Astrocyte (in vitro differentiated cells and primary cell): Measurements from ENCODE around the gene MMP28. TPM values are rescaled to one million over a fixed set of nuclear protein-coding genes. Genes with fewer than 3 reads are reported as not detected.

Experiments used
- DNase-seq: peaks from one replicate; pipeline ENCODE4 v3.0.0-alpha.2; 2010; ENCODE audit warnings: low read depth
- FAIRE-seq: peaks from 2 replicates; lab custom pipeline; 2011; peaks lifted over from hg19 to GRCh38; lab: Jason Lieb, UNC
- H2AFZ ChIP-seq: 2 replicates; pipeline ENCODE4 v1.6.0; 2012; ENCODE audit warnings: low read depth, low read length, inconsistent platforms
- H3K27ac ChIP-seq: 2 replicates; pipeline ENCODE4 v1.5.1; 2011; ENCODE audit warnings: low read depth, low read length, inconsistent platforms
- H3K27me3 ChIP-seq: 2 replicates; pipeline ENCODE4 v1.6.0; 2011; ENCODE audit warnings: low read length, inconsistent platforms; ENCODE audit not compliant: insufficient read depth
- H3K36me3 ChIP-seq: 2 replicates; pipeline ENCODE4 v1.5.1; 2011; ENCODE audit warnings: low read length, inconsistent platforms; ENCODE audit not compliant: insufficient read depth
- H3K4me1 ChIP-seq: 2 replicates; pipeline ENCODE4 v1.5.1; 2011; ENCODE audit warnings: low read length, inconsistent platforms; ENCODE audit not compliant: insufficient read depth
- H3K4me2 ChIP-seq: 2 replicates; pipeline ENCODE4 v1.6.0; 2012; ENCODE audit warnings: low read length, inconsistent platforms
- H3K4me3 ChIP-seq: 2 replicates; pipeline ENCODE4 v1.5.1; 2011; ENCODE audit warnings: low read depth, mild to moderate bottlenecking, low read length, inconsistent platforms; ENCODE audit not compliant: insufficient read depth
- H3K79me2 ChIP-seq: 2 replicates; pipeline ENCODE4 v1.6.0; 2012; ENCODE audit warnings: mild to moderate bottlenecking, low read length, inconsistent platforms; ENCODE audit not compliant: insufficient read depth
- H3K9ac ChIP-seq: 2 replicates; pipeline ENCODE4 v1.6.0; 2012; ENCODE audit warnings: mild to moderate bottlenecking, low read length, inconsistent platforms
- H3K9me3 ChIP-seq: 2 replicates; pipeline ENCODE4 v1.5.1; 2012; ENCODE audit warnings: low read depth, mild to moderate bottlenecking, low read length, inconsistent platforms; ENCODE audit not compliant: insufficient read depth
- H4K20me1 ChIP-seq: 2 replicates; pipeline ENCODE4 v1.6.0; 2012; ENCODE audit warnings: low read length, inconsistent platforms; ENCODE audit not compliant: insufficient read depth
- H3K27ac Mint-ChIP-seq: one replicate; pipeline ENCODE4 v1.8.0; 2021; ENCODE audit warnings: mild to moderate bottlenecking, mixed read lengths; ENCODE audit not compliant: unreplicated experiment
- H3K27me3 Mint-ChIP-seq: one replicate; pipeline ENCODE4 v1.8.0; 2021; ENCODE audit warnings: low read depth, mixed read lengths; ENCODE audit not compliant: unreplicated experiment
- H3K36me3 Mint-ChIP-seq: one replicate; pipeline ENCODE4 v1.8.0; 2021; ENCODE audit warnings: low read depth, mixed read lengths; ENCODE audit not compliant: unreplicated experiment
- H3K4me1 Mint-ChIP-seq: one replicate; pipeline ENCODE4 v1.8.0; 2021; ENCODE audit warnings: low read depth, mixed read lengths; ENCODE audit not compliant: unreplicated experiment
- H3K4me3 Mint-ChIP-seq: one replicate; pipeline ENCODE4 v1.8.0; 2021; ENCODE audit warnings: mild to moderate bottlenecking, moderate library complexity, mixed read lengths; ENCODE audit not compliant: unreplicated experiment
- H3K9me3 Mint-ChIP-seq: one replicate; pipeline ENCODE4 v1.8.0; 2021; ENCODE audit warnings: mild to moderate bottlenecking, mixed read lengths; ENCODE audit not compliant: unreplicated experiment
- EZH2 ChIP-seq: IDR thresholded peaks from 2 replicates; pipeline ENCODE4 v1.6.1; 2012; ENCODE audit warnings: mild to moderate bottlenecking, low read length, inconsistent platforms; ENCODE audit not compliant: insufficient read depth
- total RNA-seq: library from RNA; stranded (reverse); gene quantifications from 2 replicates; pipeline ENCODE4 v1.2.1, GENCODE V29; 2021
- TF ChIP-seq, protein P1 (sequence below): IDR thresholded peaks from 2 replicates; pipeline ENCODE4 v1.5.1; 2011; ENCODE audit warnings: low read depth, mild to moderate bottlenecking, inconsistent platforms, low read length, moderate library complexity; ENCODE audit not compliant: insufficient read depth

Gene MMP28
- total RNA-seq, 1 donor from 2014 or later, result 1.2 TPM

DNA sequence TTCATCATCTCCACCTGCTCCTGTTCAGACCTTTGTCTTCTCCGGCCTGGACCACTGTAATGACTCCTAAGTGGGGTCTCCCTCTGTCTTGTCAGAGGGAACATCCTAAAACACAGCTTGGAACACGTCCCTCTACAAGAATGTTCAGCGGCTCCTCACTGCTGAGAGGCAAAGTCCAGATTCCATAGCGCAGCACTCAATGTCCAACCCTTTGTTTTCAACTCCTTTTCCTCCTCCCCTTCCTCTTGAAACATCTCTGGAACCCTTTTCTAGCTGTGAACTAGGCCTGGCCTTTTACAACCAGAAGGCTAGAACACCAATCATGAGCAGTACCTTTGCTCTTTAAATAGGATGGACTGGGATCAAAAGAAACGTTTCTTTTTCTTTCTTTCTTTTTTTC lies 33.8 kb downstream of the MMP28 start:
- H3K4me3 ChIP-seq, result no peak overlapping the region
- FAIRE-seq (no peak), DNase-seq (no peak)
- Mint-ChIP-seq H3K36me3 (no peaks in the 10 kb centered on the region), H3K4me1 (peaks cover 15% of the 10 kb centered on the region), H3K27ac (no peak overlapping the region), H3K4me3 (no peak overlapping the region), H3K9me3 (peaks cover 3% of the 10 kb centered on the region), H3K27me3 (peaks cover 5% of the 10 kb centered on the region)
- no peak overlapping the region for H3K9ac ChIP-seq
- no peak overlapping the region for H3K4me2 ChIP-seq
- no peak overlapping the region for H3K27ac ChIP-seq
- TF ChIP-seq, protein P1, sequence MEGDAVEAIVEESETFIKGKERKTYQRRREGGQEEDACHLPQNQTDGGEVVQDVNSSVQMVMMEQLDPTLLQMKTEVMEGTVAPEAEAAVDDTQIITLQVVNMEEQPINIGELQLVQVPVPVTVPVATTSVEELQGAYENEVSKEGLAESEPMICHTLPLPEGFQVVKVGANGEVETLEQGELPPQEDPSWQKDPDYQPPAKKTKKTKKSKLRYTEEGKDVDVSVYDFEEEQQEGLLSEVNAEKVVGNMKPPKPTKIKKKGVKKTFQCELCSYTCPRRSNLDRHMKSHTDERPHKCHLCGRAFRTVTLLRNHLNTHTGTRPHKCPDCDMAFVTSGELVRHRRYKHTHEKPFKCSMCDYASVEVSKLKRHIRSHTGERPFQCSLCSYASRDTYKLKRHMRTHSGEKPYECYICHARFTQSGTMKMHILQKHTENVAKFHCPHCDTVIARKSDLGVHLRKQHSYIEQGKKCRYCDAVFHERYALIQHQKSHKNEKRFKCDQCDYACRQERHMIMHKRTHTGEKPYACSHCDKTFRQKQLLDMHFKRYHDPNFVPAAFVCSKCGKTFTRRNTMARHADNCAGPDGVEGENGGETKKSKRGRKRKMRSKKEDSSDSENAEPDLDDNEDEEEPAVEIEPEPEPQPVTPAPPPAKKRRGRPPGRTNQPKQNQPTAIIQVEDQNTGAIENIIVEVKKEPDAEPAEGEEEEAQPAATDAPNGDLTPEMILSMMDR, result no peak
- TF ChIP-seq EZH2, result no peak
- H3K9me3 ChIP-seq, result no peaks in the 10 kb centered on the region
- peaks cover 8% of the 10 kb centered on the region for H3K4me1 ChIP-seq
- no peaks in the 10 kb centered on the region for H3K79me2 ChIP-seq
- peaks cover 4% of the 10 kb centered on the region for H3K27me3 ChIP-seq
- H4K20me1 ChIP-seq, result no peaks in the 10 kb centered on the region
- H3K36me3 ChIP-seq, result no peaks in the 10 kb centered on the region
- H2AFZ ChIP-seq, result no peak overlapping the region

DNA sequence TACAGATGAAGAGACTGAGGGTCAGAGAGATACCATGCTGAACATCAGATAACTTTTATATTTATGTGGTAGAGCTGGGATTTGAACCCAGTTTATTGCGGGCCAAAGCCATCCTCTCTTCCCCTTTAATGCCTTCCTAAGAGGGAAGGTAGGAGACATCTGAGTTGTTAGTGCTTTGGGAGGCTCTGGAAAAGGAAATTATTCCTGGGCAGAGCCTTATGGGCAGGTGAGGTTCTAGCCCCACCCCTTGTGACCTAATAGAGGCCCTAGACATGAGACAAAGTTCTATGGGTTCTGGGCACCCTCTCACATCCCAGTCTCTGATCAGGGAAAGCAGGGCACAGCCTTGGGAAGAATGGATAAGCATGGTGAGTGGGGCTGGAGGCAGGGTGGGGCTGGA lies 34.9 kb downstream of the MMP28 start, which contains the start of gene C17orf50:
Gene C17orf50, plus strand, starts transcription at position 301 of the 400 bp plus-strand sequence. Its CDS starts 55 bp downstream, at position 356.
- Mint-ChIP-seq H3K4me3 (no peak within 1 kb of the TSS), H3K4me1 (peaks cover 9% of the 10 kb centered on the region), H3K27ac (no peak within 1 kb of the TSS), H3K27me3 (peaks cover 5% of the 10 kb centered on the region), H3K9me3 (peaks cover 3% of the 10 kb centered on the region), H3K36me3 (peaks cover 1% of the 10 kb centered on the region)
- no peak for DNase-seq
- H3K9ac ChIP-seq, result no peak within 1 kb of the TSS
- H3K27ac ChIP-seq, result no peak within 1 kb of the TSS
- TF ChIP-seq, protein P1, result no peak
- TF ChIP-seq EZH2, result no peak
- no peak for FAIRE-seq
- peaks cover 4% of the 10 kb centered on the region for H3K27me3 ChIP-seq
- H3K79me2 ChIP-seq, result no peaks in the 10 kb centered on the region
- no peaks in the 10 kb centered on the region for H3K36me3 ChIP-seq
- no peaks in the 10 kb centered on the region for H3K9me3 ChIP-seq
- H2AFZ ChIP-seq, result no peak within 1 kb of the TSS
- peaks cover 8% of the 10 kb centered on the region for H3K4me1 ChIP-seq
- no peaks in the 10 kb centered on the region for H4K20me1 ChIP-seq
- no peak within 1 kb of the TSS for H3K4me3 ChIP-seq
- H3K4me2 ChIP-seq, result no peak within 1 kb of the TSS

DNA sequence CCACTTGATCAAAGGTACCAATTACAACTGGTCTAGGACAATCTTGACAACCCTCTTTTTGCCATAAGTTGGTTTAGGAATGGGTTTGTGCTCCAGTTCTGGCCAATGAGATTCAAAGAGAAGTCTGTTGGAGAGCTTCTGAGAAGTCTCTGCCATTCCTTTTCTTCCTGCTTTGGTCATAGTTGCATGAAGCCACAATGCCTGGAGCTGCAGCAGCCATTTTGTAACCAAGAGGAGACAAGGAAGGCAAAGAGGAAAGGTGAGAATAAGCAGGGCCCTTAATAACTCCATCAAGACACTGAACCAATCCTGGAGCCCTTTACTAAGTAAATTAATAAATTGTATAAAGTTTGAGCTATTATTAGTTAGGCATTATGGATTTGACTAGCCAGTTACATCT lies 38.2 kb downstream of the MMP28 start:
- no peak overlapping the region for H3K27ac ChIP-seq
- H2AFZ ChIP-seq, result no peak overlapping the region
- no peaks in the 10 kb centered on the region for H3K36me3 ChIP-seq
- H3K9me3 Mint-ChIP-seq, result peaks cover 3% of the 10 kb centered on the region
- FAIRE-seq (no peak), DNase-seq (no peak)
- no peak overlapping the region for H3K4me3 ChIP-seq
- H3K9ac ChIP-seq, result no peak overlapping the region
- H3K27me3 Mint-ChIP-seq, result peaks cover 8% of the 10 kb centered on the region
- no peaks in the 10 kb centered on the region for H3K79me2 ChIP-seq
- peaks cover 1% of the 10 kb centered on the region for H3K36me3 Mint-ChIP-seq
- H3K27ac Mint-ChIP-seq, result no peak overlapping the region
- no peaks in the 10 kb centered on the region for H3K4me1 ChIP-seq
- H3K4me2 ChIP-seq, result no peak overlapping the region
- H4K20me1 ChIP-seq, result no peaks in the 10 kb centered on the region
- H3K27me3 ChIP-seq, result peaks cover 4% of the 10 kb centered on the region
- H3K4me3 Mint-ChIP-seq, result no peak overlapping the region
- no peaks in the 10 kb centered on the region for H3K4me1 Mint-ChIP-seq
- no peak for TF ChIP-seq EZH2
- TF ChIP-seq, protein P1, result no peak
- no peaks in the 10 kb centered on the region for H3K9me3 ChIP-seq
